Measurements from ENCODE around the gene MRGPRE.

MRGPRE gene

DNA sequence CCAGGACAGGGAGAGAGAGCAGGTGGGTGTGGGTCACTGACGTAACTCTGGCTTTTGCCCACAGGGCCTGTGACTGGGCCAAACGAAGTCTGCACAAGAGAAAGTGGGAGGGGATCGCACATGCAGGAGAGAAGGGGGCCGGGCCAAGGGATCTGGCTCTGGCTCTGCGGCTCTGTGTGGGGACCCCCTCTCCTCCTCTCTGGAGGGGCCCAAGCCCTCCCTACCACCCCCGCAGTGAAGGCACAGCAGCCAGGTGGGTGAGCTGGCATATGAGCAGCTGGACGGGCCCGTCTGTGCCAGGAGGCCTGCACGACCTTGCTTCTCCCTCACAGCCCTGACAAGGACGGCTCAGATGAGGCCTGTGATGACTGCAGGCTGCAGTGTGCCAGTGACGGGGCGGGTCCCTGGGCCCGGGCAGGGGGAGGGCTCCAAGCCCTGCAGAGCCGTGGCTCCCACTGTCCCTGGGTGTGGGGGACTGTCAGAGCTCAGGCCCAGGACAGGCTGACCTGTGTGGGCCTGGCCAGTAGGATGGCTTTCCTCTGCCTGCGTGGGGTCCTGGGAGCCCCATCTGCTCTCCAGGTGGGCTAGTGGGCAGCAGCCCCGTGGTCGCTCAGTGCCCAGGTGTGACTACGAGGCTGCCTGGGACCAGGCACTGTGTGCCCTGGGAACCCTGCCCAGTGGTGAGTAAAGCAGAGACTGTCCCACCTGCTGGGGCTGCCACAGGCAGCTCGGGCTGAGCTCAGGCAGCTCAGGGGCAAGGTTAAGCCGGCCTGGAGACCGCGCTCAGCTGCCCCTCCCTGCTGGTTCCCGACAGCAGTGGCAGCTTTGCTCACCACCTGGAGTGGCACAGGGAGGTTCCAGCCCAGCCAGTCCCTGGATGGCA is 35.8 kb downstream of the MRGPRE start:
- DNase-seq, result no peak

DNA sequence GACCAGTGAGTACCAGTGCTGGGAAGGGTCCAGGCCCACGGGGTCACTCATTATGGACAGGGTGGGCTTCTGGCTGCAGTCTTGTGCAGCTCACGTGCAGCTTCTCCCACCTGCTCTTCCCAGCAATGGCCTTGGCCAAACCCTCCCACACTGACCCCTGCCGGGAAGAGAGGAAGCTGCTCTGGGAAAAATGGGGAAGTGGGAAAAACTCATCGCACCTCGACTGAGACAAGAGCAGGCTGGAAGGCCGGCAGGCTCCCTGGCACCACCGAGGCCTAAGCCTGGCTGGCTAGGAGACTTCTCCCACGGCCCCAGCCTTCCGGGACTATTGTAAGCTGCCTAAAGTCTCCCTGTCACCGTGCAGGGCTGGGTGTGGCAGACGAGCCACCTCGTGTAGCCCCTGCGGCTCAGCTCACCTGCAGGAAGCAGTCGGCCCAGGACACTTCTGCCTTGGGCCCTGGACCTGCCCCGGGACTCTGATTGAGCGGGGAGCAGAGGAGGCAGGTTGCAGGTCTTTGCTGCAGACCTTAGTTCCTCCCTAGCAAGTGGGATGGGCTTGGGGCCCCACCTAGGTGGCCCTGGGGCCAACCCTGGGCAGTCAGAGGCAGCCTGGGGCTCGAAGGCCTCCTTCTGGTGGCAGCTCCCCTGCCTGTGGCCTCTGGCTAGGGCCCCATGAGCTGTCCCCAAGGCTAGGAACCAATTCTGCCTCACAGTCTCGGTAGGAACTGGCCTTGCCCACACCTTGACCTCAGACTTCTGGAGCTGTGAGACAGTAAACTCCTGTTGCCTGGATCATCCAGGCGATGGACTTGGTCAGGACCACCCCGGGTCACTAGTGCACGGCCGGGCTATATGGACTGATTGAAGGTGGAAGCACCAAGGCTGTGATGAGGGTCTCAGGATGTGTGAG is 36.7 kb downstream of the MRGPRE start:
- DNase-seq, result peak; percentile 51

DNA sequence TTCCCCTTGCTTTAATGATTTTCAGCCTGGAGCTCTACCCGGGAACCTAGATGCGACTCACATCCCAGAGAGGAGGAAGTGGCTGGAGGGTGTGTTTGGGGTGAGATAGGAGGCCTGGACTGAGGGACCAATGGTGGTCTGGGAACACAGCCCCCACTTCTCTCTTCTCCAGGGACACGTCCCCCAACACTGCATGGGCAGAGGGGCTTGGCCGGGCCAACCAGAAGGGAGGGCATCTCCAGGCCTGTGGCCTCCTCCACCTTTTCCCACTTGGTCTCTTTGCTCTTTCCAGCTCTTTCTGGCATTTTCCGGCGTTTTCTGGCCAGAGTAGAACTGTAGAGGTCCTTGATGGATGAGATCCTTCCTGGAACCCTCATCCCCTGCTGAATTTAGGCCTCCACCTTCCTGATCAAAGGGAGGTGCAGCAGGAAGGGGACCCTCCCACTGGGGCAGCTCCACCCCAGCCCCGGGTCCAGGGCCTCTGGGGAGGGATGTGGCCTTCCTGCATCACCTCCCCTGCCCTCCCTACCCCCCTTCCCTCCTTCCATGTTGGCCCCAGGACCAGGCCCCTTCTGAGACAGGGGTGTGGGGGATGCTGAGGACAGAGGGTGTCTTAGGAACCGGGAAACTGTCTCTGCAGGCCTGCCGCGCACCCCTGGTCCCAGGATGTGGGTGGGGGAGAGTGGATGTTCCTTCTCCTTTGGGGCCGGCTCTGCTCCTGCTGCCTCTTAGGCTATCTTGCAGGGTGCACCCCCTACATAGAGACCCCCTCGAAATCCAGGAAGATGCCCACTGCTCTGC is 38.0 kb downstream of the MRGPRE start:
- DNase-seq, result no peak

DNA sequence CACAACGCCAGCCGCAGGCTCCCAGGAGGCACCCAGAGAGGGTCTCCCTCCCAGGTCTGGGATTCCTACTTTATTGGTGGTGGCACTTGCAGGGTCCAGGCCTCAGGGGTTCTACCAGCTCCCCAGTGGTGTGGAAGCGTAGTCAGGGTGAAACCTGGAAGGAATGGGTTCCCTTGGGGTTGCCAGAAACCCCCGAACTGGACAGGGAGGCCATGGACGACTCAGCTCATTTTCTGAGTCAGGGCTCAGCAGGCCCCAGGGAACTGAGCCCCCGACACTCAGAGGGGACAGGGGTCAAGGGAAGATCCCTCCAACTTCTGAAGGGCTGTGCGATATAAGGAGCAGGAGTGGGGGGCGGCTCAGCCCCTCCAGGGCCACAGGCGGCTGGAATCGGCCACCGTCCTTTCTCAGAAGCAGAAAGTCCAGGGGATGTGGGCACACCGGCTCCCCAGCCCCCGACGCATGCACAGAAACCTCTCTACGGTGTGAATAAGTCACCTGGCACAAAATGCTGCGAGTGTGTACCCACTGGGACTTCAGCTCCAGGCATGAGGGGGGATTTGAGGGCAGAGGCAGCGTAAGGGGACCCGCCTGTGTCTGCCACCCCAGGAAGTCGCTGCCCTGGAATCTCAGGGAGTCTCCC is 38.7 kb downstream of the MRGPRE start:
- DNase-seq, result no peak

DNA sequence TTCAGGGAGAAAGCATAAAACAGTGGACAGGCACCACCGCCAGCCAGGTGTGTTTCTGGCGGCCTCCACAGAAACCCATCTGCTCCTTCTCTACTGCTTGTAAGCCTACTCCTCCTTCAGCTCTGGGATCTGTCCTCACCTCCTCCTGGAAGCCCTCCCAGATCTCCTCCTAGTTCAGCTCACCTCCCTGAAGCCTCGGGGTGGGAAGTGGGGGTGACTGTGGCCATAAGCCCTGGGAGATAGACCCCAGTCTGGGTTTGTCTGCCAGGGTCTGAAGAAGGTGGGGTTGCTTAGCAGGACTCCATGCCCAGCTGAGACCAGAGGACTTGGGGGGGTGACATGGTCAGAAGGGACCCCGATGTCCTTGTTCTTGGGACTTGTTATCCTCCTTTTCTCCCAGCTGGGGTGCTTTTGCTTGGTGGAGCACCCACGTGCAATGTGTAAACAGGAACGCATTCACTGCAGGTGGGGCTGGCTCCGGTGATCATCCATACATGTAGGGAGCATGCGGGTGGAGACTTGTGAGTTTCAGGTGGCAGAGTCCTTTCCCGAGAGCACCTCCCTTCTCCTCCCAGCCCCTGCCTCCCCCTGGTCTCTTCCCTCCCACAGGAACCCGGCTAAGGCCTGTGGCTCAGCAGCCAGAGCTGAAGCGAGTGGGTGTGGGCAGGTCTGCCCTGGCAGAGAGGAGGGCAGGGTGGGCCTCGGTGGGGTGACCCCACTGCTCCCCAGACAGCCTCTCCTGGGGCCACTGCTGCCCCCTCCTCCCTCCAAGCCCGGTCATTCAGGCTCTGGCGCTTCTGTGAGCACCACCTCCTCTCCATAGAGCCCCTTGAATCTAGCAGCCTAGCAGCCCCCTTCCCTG is 39.5 kb downstream of the MRGPRE start:
- DNase-seq, result no peak

DNA sequence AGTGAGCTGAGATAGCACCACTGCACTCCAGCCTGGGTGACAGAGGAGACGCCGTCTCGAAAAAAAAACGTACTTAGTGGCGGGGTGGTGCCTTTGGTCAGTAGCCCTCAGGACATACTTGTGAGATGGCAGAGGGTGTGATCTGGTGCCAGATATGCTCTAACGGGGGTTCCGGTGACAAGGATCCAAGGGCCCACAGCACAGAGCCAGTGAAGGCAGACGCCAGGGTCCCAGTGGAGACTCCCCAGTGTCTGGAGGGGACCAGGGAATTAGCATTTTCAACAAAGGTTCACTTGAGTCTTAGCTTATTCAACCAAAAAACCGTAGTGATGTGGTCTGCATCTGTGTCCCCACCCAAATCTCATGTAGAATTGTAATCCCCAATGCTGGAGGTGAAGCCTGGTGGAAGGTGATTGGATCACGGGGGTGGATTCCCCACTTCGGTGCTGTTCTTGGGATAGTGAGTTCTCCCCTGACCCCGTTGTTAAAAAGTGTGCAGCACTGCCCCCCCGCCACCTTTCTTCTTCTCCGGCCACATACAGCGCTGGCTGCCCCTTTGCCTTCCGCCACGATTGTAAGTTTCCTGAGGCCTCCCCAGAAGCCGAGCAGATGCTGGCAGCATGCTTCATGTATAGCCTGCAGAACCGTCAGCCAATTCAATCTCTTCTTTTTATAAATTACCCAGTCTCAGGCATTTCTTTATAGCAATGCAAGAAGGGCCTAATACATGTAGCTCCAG is 40.5 kb downstream of the MRGPRE start:
- no peak for DNase-seq

DNA sequence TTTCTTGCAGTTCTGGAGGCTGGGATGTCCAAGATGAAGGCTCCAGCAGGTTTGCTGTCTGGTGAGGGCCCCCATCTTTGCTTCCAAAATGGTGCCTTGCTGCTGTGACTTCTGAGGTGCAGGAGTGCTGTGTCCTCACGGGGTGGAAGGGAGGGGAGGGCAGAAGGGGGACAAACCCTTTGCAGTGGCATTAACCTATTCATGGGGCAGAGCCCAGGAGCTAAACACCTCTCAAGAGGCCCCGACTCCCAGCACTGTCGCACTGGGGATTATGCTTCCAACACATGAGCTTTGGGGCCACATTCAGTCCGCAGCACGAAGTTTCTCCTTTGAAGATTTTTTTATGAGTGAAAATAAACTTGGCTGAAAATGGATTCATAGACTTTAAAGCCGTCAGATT is 41.6 kb downstream of the MRGPRE start:
- DNase-seq, result no peak

DNA sequence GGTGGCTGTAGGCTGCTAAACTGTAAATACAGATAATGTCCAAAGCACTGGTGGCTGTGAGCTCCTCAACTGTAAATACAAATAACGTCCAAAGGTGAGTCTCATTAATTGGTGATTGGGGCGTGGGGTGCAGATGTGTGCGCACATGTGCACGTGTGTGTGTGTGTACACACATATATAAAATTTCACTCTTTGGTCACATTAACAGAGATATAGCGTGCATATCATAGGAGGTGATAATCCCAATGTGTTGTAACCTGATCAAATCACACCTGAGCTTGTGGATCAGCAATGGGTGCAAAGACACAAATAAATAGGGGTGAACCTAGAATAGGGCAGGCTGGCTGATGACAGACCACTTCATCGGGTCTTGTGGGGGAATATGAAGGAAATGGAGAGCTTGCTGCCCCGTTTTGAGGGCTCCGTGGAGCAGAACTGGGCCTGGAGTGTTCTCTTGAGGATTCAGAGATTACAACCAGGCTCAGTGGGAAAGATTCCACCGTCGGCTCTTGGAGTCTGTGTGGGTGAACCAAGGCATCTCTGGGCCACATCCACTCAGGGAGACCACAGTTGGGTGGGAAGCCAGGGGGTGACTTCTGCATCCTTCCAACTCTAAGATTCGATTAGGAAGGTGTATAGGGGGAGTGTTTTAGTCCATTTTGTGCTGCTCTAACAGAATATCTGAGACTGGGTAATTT is 42.2 kb downstream of the MRGPRE start:
- DNase-seq, result no peak

DNA sequence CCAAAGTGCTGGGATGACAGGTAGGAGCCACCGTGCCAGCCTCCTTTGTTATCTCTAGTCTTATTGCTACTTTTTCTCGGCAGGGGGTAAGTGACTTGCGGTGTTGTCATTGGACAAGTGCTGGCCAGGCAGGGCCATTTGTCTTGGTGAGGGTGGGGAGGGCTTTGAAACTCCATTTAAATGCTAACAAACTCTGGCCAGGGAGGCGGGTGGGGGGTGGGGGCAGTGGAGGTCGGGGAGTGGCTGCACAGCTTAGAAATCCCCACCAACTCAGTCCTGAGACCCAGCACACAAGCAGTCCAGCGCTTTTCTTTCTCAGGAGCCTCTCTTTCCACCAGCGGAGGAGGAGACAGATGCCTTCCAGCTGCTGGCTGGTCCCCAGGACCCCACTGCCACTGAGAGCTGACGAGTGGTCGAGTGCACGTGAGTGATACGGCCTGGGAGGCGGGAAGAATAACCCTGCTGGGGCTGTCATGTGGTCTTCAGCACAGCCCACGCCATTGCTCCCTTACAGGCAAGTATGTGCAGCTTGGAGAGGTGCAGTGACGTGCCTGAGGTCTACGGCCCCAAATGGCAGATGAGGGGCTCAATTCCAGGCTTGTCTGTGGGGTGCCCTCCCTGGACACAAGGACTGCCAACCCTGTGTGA is 42.9 kb downstream of the MRGPRE start:
- DNase-seq, result no peak

DNA sequence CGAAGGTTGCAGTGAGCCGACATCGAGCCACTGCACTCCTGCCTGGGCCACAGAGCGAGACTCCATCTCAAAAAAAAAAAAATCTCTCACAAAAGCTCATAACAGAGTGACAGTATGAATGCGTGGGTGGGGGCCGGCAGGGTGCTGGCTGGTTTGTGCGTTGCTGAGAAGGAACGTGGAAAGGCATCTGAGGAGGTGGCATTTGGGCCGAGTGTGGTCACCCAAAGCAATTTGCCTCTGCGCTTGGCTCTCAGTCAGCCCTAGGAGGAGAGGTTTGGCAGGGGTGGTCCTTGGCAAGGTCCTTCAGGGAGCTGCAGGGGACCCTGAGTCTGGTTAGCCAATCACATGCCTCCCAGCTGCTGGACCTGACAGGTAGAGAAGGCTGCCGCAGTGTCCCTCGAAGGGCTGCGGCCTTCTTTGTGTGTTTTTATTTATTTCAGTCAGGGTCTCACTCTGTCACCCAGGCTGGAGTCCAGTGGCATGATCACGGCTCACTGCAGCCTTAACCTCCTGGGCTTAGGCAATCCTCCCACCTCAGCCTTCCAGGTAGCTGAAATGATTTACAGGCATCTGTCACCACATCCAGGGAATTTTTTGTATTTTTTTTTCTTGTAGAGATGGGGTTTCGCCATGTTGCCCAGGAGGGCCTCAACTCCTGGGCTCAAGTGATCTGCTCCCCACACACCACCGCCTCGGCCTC is 43.6 kb downstream of the MRGPRE start:
- no peak for DNase-seq

DNA sequence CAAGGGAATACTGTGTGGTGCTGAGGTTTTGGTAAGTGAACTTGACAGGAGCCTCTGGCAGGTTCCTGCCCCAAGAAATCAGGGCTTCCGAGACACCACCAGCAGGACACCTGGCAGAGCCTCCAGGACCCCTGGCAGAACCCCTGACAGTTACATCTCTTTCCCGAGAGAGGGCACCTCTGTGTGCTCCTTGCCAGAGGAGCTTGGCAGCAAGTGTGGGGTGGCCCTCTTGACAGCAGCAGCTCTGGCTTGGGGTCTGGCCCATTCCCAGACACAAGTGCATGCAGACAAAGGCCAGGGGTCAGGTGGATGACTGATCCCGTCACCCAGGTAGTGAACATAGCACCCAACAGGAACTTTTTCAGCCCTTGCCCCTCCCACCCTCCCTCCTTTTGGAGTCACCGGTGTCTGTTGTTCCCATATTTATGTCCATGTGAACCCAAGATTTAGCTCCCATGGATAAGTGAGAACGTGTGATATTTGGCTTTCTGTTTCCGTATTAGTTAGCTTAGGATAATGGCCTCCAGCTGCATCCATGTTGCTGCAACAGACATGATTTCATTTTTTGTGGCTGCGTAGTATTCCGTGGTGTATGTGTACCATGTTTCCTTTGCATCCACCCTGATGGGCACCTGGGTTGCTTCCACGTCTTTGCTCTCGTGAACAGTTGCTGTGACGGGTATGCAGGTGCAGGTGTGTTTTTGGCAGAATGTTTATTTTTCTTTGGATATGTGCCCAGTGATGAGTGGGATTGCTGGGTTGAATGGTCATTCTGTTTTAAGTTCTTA is 45.9 kb downstream of the MRGPRE start:
- DNase-seq, result no peak

DNA sequence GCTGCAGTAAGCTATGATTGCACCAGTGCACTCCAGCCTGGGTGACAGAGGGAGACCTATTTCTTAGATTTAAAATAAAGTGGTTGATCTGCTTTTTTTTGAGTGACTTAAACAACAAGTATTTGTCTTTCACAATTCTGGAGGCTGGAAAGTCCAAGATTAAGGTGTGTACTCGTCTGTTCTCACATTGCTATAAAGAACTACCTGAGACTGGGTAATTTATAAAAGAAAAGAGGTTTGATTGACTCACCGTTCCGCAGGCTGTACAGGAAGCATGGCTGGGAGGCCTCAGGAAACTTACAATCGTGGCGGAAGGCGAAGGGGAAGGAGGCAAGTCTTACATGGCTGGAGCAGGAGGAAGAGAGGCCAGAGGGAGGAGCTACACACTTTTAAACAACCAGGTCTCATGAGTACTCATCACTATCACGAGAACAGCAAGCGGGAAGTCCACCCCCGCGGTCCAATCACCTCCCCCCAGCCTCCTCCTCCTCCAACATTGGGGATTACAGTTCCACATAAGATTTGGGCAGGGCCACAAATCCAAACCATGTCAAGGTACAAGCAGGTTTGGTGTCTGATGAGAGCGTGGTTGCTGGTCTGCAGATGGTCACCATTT is 47.4 kb downstream of the MRGPRE start:
- no peak for DNase-seq

DNA sequence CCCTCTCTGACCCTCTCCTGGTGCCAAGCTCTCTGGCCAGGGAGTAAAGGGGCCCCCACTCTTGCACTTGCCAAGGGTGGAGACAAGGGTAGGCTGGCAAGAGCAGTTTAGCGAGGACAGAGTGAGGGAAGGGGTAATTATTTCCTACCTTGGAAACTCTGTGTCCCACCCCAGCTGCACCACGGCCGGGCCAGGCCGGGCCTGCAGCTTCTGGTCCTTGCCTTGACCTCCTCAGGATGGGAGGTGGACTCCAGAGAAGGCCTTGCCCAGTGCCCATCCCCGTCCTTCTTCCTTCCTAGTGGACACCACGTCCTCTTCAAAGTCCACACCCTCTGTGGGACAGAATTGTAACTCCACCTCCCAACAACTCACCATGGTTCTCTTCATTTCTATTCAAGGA is 48.7 kb downstream of the MRGPRE start:
- DNase-seq, result no peak

DNA sequence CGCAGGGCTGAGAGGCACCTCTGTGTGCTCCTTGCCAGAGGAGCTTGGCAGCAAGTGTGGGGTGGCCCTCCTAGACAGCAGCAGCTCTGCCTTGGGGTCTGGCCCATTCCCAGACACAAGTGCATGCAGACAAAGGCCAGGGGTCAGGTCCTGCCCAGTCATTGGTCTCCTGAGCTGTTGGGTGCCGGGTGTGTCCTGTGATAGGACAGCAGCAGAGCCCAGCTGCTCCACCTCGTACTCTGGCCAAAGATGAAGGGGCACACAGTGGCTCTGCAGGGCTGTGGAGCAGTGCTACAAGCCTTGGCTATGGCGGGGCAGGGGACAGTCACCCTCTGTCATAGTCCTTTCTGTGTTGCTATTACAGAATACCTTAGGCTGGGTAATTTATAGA is 49.8 kb downstream of the MRGPRE start:
- DNase-seq, result no peak

DNA sequence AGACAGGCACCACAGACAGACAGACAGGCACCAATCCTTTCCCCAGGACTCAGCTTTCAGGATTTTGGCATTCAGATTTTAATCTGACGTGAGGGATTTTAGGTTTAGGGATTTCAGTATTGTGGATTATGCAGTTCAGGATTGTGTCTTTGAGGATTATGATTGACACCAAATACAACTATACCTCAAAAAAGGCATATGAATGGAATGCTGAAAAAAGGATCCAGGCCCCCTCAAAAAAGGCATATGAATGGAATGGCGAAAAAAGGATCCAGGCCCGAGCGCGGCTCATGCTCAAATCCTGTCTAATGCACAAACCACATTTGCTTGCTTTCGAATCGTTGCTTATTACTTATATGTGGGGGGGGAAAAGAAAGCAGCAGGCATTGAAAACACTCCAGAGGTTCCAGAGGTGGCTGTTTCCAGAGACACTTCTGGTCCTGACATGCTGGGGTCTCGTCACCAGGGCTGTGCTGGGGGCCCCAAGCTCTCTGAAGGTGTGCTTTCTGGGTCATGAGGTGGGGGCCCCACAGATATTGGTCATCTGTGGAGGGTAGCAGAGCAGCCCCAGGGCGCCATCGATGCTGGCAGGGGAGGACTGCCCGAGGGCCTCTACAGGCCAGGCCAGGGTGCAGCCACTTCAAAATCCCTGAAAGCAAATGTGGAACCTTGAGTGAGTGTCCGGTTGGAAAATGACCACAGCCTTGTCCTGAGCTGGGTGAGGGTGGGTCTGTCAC is 50.3 kb downstream of the MRGPRE start:
- no peak for DNase-seq

DNA sequence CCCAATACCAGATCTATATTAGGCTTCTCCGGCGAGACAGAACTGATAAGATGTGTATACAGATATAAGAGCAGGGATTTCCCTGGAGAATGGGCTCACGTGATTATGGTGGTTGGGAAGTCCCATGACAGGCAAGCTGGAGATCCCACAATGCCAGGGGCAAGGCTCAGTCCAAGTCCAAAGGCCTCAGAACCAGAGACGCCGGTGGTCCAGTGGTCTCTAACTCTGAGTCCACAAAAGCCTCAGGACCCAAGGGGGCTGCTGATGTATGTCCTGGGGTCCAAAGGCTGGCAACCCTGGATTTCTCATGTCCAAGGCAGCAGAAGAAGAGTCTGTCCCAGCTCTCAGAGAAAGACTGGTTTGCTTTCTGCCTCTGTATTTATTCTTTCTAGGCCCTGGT is 51.3 kb downstream of the MRGPRE start:
- DNase-seq, result no peak

DNA sequence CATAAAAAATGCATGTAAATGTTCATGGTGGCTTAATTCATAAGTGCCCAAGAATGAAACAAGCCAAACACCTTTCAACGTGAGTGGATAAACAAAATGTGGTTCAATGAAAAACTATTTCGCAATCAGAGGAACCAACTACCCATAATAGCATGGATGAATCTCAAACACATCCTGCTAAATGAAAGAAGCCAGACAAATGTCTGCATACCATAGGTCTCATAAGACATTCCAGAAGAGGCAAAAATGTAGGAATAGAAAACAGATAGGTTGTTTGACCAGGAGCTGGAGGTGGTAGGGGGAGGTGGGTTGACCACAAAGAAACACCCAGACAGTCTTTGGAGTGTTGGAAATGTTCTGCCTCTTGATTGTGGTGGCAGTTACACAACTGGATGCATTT is 53.9 kb downstream of the MRGPRE start:
- DNase-seq, result no peak

Measured in inflammatory macrophage treated with lipopolysaccharide for 4 hours (primary cell).